IMR-90 (cell line): ENCODE measurements around the gene NIPAL4.

Experiments used
- BHLHE40 ChIP-seq: fragments of 150-350 bp; IDR thresholded peaks from 2 replicates; pipeline ENCODE4 v1.6.1; 2016; ENCODE audit warnings: mild to moderate bottlenecking, low read depth, low read length
- CEBPB ChIP-seq: IDR thresholded peaks from 2 replicates; pipeline ENCODE4 v1.6.1; 2012; ENCODE audit warnings: low read depth, low read length, improper control_type of control experiment
- ELK1 ChIP-seq: fragments of 150-350 bp; IDR thresholded peaks from 2 replicates; pipeline ENCODE4 v1.6.1; 2016; ENCODE audit warnings: low read depth, mild to moderate bottlenecking, low read length, moderate library complexity, borderline replicate concordance
- FOS ChIP-seq: fragments of 150-350 bp; IDR thresholded peaks from 2 replicates; pipeline ENCODE4 v1.6.1; 2016; ENCODE audit warnings: low read depth, low read length
- MAFK ChIP-seq: IDR thresholded peaks from 2 replicates; pipeline ENCODE4 v1.6.1; 2012; ENCODE audit warnings: low read depth, low read length, improper control_type of control experiment
- MAZ ChIP-seq: IDR thresholded peaks from 2 replicates; pipeline ENCODE4 v1.6.1; 2012; ENCODE audit warnings: low read depth, mild to moderate bottlenecking, low read length, improper control_type of control experiment, moderate library complexity, borderline replicate concordance
- MXI1 ChIP-seq: IDR thresholded peaks from 2 replicates; pipeline ENCODE4 v1.6.1; 2012; ENCODE audit warnings: low read depth, mild to moderate bottlenecking, low read length, moderate library complexity, borderline replicate concordance
- NFE2L2 ChIP-seq: fragments of 150-350 bp; IDR thresholded peaks from 2 replicates; pipeline ENCODE4 v1.6.1; 2016; ENCODE audit warnings: low read depth, mild to moderate bottlenecking, low read length
- POLR2A ChIP-seq: IDR thresholded peaks from 2 replicates; pipeline ENCODE4 v1.6.1; 2012; ENCODE audit warnings: mild to moderate bottlenecking, low read depth, low read length
- RAD21 ChIP-seq: IDR thresholded peaks from 2 replicates; pipeline ENCODE4 v1.6.1; 2012; ENCODE audit warnings: low read length, improper control_type of control experiment
- RCOR1 ChIP-seq: IDR thresholded peaks from 2 replicates; pipeline ENCODE4 v1.6.1; 2012; ENCODE audit warnings: mild to moderate bottlenecking, low read length, improper control_type of control experiment; ENCODE audit not compliant: insufficient replicate concordance
- SMC3 ChIP-seq: fragments of 150-350 bp; IDR thresholded peaks from 2 replicates; pipeline ENCODE4 v1.6.1; 2016; ENCODE audit warnings: low read depth, mild to moderate bottlenecking, antibody characterized with exemption, low read length, moderate library complexity
- TF ChIP-seq, protein P1 (sequence below): conservative IDR thresholded peaks from 2 replicates; pipeline ENCODE4 v1.5.1; 2012; ENCODE audit warnings: mild to moderate bottlenecking, low read depth, low read length, improper control_type of control experiment
- TF ChIP-seq, protein P2 (sequence below): fragments of 150-350 bp; IDR thresholded peaks from 2 replicates; pipeline ENCODE4 v1.6.1; 2017; ENCODE audit warnings: mild to moderate bottlenecking, antibody characterized with exemption, low read length, low read depth

DNA sequence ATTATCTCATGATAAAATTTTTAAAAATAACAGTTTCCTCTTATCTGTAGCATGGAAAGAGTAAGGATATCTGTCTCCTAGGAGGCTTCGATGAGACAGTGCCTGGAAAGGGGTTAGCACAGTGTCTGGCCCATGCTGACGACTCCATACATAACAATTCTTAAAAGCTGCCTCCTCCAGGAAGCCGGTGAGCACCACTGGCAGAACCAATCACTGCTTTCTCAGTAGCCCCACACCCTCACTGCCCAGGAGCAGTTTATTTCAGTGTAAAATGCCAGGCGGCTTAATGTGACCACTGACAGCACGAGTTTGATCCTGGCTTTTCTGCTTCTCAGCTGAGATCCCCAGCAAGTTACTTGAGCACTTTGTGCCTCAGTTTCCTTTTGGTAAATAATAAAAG, 1.2 kb upstream of the NIPAL4 start:
- no peak for TF ChIP-seq POLR2A
- TF ChIP-seq, protein P1, sequence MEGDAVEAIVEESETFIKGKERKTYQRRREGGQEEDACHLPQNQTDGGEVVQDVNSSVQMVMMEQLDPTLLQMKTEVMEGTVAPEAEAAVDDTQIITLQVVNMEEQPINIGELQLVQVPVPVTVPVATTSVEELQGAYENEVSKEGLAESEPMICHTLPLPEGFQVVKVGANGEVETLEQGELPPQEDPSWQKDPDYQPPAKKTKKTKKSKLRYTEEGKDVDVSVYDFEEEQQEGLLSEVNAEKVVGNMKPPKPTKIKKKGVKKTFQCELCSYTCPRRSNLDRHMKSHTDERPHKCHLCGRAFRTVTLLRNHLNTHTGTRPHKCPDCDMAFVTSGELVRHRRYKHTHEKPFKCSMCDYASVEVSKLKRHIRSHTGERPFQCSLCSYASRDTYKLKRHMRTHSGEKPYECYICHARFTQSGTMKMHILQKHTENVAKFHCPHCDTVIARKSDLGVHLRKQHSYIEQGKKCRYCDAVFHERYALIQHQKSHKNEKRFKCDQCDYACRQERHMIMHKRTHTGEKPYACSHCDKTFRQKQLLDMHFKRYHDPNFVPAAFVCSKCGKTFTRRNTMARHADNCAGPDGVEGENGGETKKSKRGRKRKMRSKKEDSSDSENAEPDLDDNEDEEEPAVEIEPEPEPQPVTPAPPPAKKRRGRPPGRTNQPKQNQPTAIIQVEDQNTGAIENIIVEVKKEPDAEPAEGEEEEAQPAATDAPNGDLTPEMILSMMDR: no peak
- no peak for TF ChIP-seq SMC3
- no peak for TF ChIP-seq RCOR1
- no peak for TF ChIP-seq MXI1
- no peak for TF ChIP-seq RAD21
- TF ChIP-seq, protein P2, sequence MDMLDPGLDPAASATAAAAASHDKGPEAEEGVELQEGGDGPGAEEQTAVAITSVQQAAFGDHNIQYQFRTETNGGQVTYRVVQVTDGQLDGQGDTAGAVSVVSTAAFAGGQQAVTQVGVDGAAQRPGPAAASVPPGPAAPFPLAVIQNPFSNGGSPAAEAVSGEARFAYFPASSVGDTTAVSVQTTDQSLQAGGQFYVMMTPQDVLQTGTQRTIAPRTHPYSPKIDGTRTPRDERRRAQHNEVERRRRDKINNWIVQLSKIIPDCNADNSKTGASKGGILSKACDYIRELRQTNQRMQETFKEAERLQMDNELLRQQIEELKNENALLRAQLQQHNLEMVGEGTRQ: no peak
- no peak for TF ChIP-seq ELK1
- TF ChIP-seq FOS: no peak
- TF ChIP-seq BHLHE40: no peak
- no peak for TF ChIP-seq MAFK
- TF ChIP-seq CEBPB: no peak
- TF ChIP-seq NFE2L2: no peak
- TF ChIP-seq MAZ: no peak
